ENCODE data around the gene DCC.

- TF ChIP-seq POLR2A (IDR thresholded peaks at IDR 0.05; ENCODE audit: control extremely low read depth in 1 of 2, low read depth in 2 of 2, low read length in 2 of 2) (no peak), NRF1 (IDR thresholded peaks at IDR 0.05; ENCODE audit: low read depth, low read length) (no peak), EZH2 (IDR thresholded peaks at IDR 0.05; ENCODE audit: low read depth, low read length, severe bottlenecking) (no peak), CTCF (IDR thresholded peaks at IDR 0.05; ENCODE audit: control extremely low read depth in 1 of 3, insufficient read depth in 1 of 3, low read depth in 1 of 3, low read length in 3 of 3) (no peak), ZNF274 (IDR thresholded peaks at IDR 0.05; ENCODE audit: borderline replicate concordance, extremely low read depth, low read length) (no peak), JUN (IDR thresholded peaks at IDR 0.05; ENCODE audit: low read depth, low read length) (no peak), MAFK (IDR thresholded peaks at IDR 0.05; ENCODE audit: low read depth, low read length) (no peak), SAP30 (IDR thresholded peaks at IDR 0.05; ENCODE audit: insufficient read depth, insufficient replicate concordance, low read length) (no peak), TBP (IDR thresholded peaks at IDR 0.05; ENCODE audit: low read depth, low read length) (no peak), KDM1A (IDR thresholded peaks at IDR 0.05; ENCODE audit: borderline replicate concordance, low read length) (no peak), TAF1 (IDR thresholded peaks at IDR 0.05; ENCODE audit: low read depth, low read length) (no peak), EP300 (IDR thresholded peaks at IDR 0.05; ENCODE audit: borderline replicate concordance in 1 of 2, low read depth in 2 of 2, low read length in 2 of 2) (no peak), SP1 (IDR thresholded peaks at IDR 0.05; ENCODE audit: low read depth, low read length) (no peak), POLR2AphosphoS5 (IDR thresholded peaks at IDR 0.05; ENCODE audit: low read depth, low read length) (no peak)
Measured at GRCh38 chr18:52427521-52428175, 87.7 kb downstream of the DCC start.

All from H1 (cell line).